ENCODE data around the gene TMEM174.

TMEM174 gene

GRCh38 chr5:73197637-73198257 lies 24.8 kb downstream of the TMEM174 start:
- no peak overlapping the region for H3K4me3 ChIP-seq (ENCODE audit: control insufficient read depth, low read depth, low read length)
- no peak for TF ChIP-seq CTCF (IDR thresholded peaks at IDR 0.05; ENCODE audit: control insufficient read depth, insufficient read depth, low read depth, low read length, missing control alignments)
- no peak for DNase-seq (ENCODE audit: low read depth)

GRCh38 chr5:73198833-73199592 lies 26.0 kb downstream of the TMEM174 start:
- no peak overlapping the region for H3K4me3 ChIP-seq (ENCODE audit: control insufficient read depth, low read depth, low read length)
- DNase-seq (ENCODE audit: low read depth): no peak
- no peak for TF ChIP-seq CTCF (IDR thresholded peaks at IDR 0.05; ENCODE audit: control insufficient read depth, insufficient read depth, low read depth, low read length, missing control alignments)

- H3K4me3 ChIP-seq (ENCODE audit: control insufficient read depth, low read depth, low read length): no peak overlapping the region
- DNase-seq (ENCODE audit: low read depth): no peak
- TF ChIP-seq CTCF (IDR thresholded peaks at IDR 0.05; ENCODE audit: control insufficient read depth, insufficient read depth, low read depth, low read length, missing control alignments): no peak
Measured at GRCh38 chr5:73199671-73200070, 26.7 kb downstream of the TMEM174 start.

- no peak for DNase-seq (ENCODE audit: low read depth)
- no peak overlapping the region for H3K4me3 ChIP-seq (ENCODE audit: control insufficient read depth, low read depth, low read length)
- TF ChIP-seq CTCF (IDR thresholded peaks at IDR 0.05; ENCODE audit: control insufficient read depth, insufficient read depth, low read depth, low read length, missing control alignments): peak; percentile 88
Measured at GRCh38 chr5:73201547-73202513, 28.8 kb downstream of the TMEM174 start.

- no peak for TF ChIP-seq CTCF (IDR thresholded peaks at IDR 0.05; ENCODE audit: control insufficient read depth, insufficient read depth, low read depth, low read length, missing control alignments)
- DNase-seq (ENCODE audit: low read depth): no peak
- H3K4me3 ChIP-seq (ENCODE audit: control insufficient read depth, low read depth, low read length): no peak overlapping the region
Measured at GRCh38 chr5:73204332-73204731, 31.3 kb downstream of the TMEM174 start.

GRCh38 chr5:73204733-73205132 lies 31.7 kb downstream of the TMEM174 start:
- TF ChIP-seq CTCF (IDR thresholded peaks at IDR 0.05; ENCODE audit: control insufficient read depth, insufficient read depth, low read depth, low read length, missing control alignments): no peak
- DNase-seq (ENCODE audit: low read depth): no peak
- H3K4me3 ChIP-seq (ENCODE audit: control insufficient read depth, low read depth, low read length): no peak overlapping the region
